Adrenal gland (tissue), 5 donors: Measurements from ENCODE around the gene DHX57.

Source experiments
- POLR2A ChIP-seq, 2 donors: fragments of 450-650 bp; IDR thresholded peaks; one replicate each; pipeline ENCODE4 v1.6.1; 2017; ENCODE audit warnings: antibody characterized with exemption in 2 of 2, mild to moderate bottlenecking in 2 of 2, moderate library complexity in 1 of 2
- TF ChIP-seq, protein P1 (sequence below), 6 experiments: fragments of 450-650 bp in 4 of 6; fragments of 200-600 bp in 2 of 6; sonication (generic) in 1 of 6; IDR thresholded peaks; 1 replicate in 5 of 6; 2 replicates in 1 of 6; pipeline versions ENCODE4 v1.5.1 to v1.8.0; 2016 to 2021; ENCODE audit warnings: antibody characterized with exemption in 6 of 6, mild to moderate bottlenecking in 2 of 6, moderate library complexity in 1 of 6
- donor health status: DM: no; HTN: no; CAD: no.

DNA sequence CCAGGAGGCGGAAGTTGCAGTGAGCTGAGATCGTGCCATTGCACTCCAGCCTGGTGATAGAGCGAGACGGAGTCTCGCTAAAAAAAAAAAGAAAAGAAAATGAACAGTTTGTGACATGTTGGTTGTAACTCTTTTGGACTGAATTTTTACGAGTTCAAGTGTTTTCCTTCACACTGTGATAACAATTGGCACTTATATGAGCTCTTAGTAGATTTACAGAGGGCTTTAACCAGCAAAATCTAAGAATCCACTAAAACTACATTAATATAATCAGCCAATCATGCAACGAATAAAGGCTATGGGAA is 99.9 kb downstream of the DHX57 start:
- TF ChIP-seq, protein P1, sequence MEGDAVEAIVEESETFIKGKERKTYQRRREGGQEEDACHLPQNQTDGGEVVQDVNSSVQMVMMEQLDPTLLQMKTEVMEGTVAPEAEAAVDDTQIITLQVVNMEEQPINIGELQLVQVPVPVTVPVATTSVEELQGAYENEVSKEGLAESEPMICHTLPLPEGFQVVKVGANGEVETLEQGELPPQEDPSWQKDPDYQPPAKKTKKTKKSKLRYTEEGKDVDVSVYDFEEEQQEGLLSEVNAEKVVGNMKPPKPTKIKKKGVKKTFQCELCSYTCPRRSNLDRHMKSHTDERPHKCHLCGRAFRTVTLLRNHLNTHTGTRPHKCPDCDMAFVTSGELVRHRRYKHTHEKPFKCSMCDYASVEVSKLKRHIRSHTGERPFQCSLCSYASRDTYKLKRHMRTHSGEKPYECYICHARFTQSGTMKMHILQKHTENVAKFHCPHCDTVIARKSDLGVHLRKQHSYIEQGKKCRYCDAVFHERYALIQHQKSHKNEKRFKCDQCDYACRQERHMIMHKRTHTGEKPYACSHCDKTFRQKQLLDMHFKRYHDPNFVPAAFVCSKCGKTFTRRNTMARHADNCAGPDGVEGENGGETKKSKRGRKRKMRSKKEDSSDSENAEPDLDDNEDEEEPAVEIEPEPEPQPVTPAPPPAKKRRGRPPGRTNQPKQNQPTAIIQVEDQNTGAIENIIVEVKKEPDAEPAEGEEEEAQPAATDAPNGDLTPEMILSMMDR (IDR thresholded peaks at IDR 0.05): no peak
- no peak for TF ChIP-seq POLR2A (IDR thresholded peaks at IDR 0.05)
